A549 (cell line): ENCODE results near the gene NLRP2B. TPM values are rescaled to one million over a fixed set of nuclear protein-coding genes. Genes with fewer than 3 reads are reported as not detected.

Experiments
- ATAC-seq, 2 experiments: fragments of 200-7000 bp in 1 of 2; fragments of >200 bp in 1 of 2; cut with Nextera tagmentation in 1 of 2; cut with Tn5 transposase in 1 of 2; 3 replicates each; pipeline versions ENCODE4 v1.8.0 to v1.9.1; 2018 to 2020; ENCODE audit warnings: mild to moderate bottlenecking in 1 of 2, moderate library complexity in 1 of 2
- CTCF ChIA-PET: fragments of 300-600 bp; sonication (Branson Sonifier 250); formaldehyde crosslinking; extraction: SDS; loops from one replicate; lab custom pipeline; 2021; ENCODE audit warnings: antibody characterized with exemption, inconsistent platforms; lab: Yijun Ruan, JAX
- POLR2A ChIA-PET: fragments of 350-600 bp; formaldehyde crosslinking; extraction: SDS; loops from one replicate; lab custom pipeline; 2021; ENCODE audit warnings: antibody characterized with exemption, inconsistent platforms; lab: Yijun Ruan, JAX
- DNase-seq, 2 experiments: peaks; one replicate each; pipeline versions ENCODE4 v3.0.0 to v3.0.0-alpha.2; 2011 to 2016; ENCODE audit warnings: low read depth in 1 of 2, low spot score in 1 of 2
- FAIRE-seq: peaks from 2 replicates; lab custom pipeline; 2011; peaks lifted over from hg19 to GRCh38; lab: Jason Lieb, UNC
- H3K27ac ChIP-seq, 2 experiments: fragments of >200 bp; sonication (Bioruptor Twin); formaldehyde crosslinking; 3 replicates each; pipeline ENCODE4 v1.5.1; 2016 to 2017
- H3K4me1 ChIP-seq: fragments of >200 bp; sonication (Bioruptor Twin); formaldehyde crosslinking; 3 replicates; pipeline ENCODE4 v1.6.1; 2016
- H3K4me2 ChIP-seq: fragments of >200 bp; sonication (Bioruptor Twin); formaldehyde crosslinking; 3 replicates; pipeline ENCODE4 v1.6.1; 2016
- H3K4me3 ChIP-seq: fragments of >200 bp; sonication (Bioruptor Twin); formaldehyde crosslinking; 3 replicates; pipeline ENCODE4 v1.5.1; 2016
- H3K9me3 ChIP-seq: fragments of >200 bp; sonication (Bioruptor Twin); formaldehyde crosslinking; 3 replicates; pipeline ENCODE4 v1.6.1; 2016
- BHLHE40 ChIP-seq: IDR thresholded peaks from 2 replicates; pipeline ENCODE4 v1.6.1; 2012; ENCODE audit warnings: low read depth, low read length, inconsistent platforms
- CEBPB ChIP-seq, 2 experiments: fragments of >200 bp in 1 of 2; sonication (Bioruptor Twin) in 1 of 2; formaldehyde crosslinking in 1 of 2; IDR thresholded peaks; 2 replicates each; pipeline ENCODE4 v1.6.1; 2012 to 2016
- CHD2 ChIP-seq: fragments of 150-350 bp; IDR thresholded peaks from 2 replicates; pipeline ENCODE4 v1.6.1; 2014; ENCODE audit warnings: low read length; ENCODE audit not compliant: partially characterized antibody
- ELK1 ChIP-seq: fragments of 150-350 bp; IDR thresholded peaks from 2 replicates; pipeline ENCODE4 v1.6.1; 2014; ENCODE audit warnings: low read depth, mild to moderate bottlenecking, low read length
- FOSB ChIP-seq: fragments of 250-450 bp; sonication (Bioruptor Pico); IDR thresholded peaks from 2 replicates; pipeline ENCODE4 v1.5.0; 2020; ENCODE audit warnings: mild to moderate bottlenecking, moderate library complexity
- FOXS1 ChIP-seq: fragments of 250-450 bp; sonication (Bioruptor Pico); IDR thresholded peaks from 2 replicates; pipeline ENCODE4 v1.5.0; 2020; ENCODE audit warnings: mild to moderate bottlenecking, moderate library complexity
- HMGXB4 ChIP-seq: fragments of 250-450 bp; sonication (Bioruptor Pico); IDR thresholded peaks from 2 replicates; pipeline ENCODE4 v1.5.0; 2021; ENCODE audit warnings: mild to moderate bottlenecking, moderate library complexity, borderline replicate concordance
- HOXB13 ChIP-seq: fragments of 250-450 bp; sonication (Bioruptor Pico); IDR thresholded peaks from 2 replicates; pipeline ENCODE4 v1.5.0; 2020; ENCODE audit warnings: low read depth, mild to moderate bottlenecking, moderate library complexity
- JUN ChIP-seq, 2 experiments: fragments of >200 bp; sonication (Bioruptor Twin); formaldehyde crosslinking; IDR thresholded peaks; 2 replicates in 1 of 2; 3 replicates in 1 of 2; pipeline ENCODE4 v1.6.1; 2016 to 2017
- JUNB ChIP-seq: fragments of >200 bp; sonication (Bioruptor Twin); formaldehyde crosslinking; IDR thresholded peaks from 2 replicates; pipeline ENCODE4 v1.6.1; 2016
- MAFK ChIP-seq: fragments of 450-650 bp; IDR thresholded peaks from 2 replicates; pipeline ENCODE4 v1.6.1; 2014; ENCODE audit not compliant: partially characterized antibody
- NFE2L2 ChIP-seq: fragments of 150-350 bp; conservative IDR thresholded peaks from 2 replicates; pipeline ENCODE4 v1.6.1; 2014; ENCODE audit warnings: low read length
- RARB ChIP-seq: fragments of 250-450 bp; sonication (Bioruptor Pico); IDR thresholded peaks from 2 replicates; pipeline ENCODE4 v1.8.0; 2021; ENCODE audit warnings: mild to moderate bottlenecking, moderate library complexity
- ZFP36 ChIP-seq: fragments of 450-650 bp; IDR thresholded peaks from 2 replicates; pipeline ENCODE4 v1.6.1; 2014; ENCODE audit warnings: borderline replicate concordance; ENCODE audit not compliant: partially characterized antibody
- ZNF302 ChIP-seq: fragments of 250-450 bp; sonication (Bioruptor Pico); IDR thresholded peaks from 2 replicates; pipeline ENCODE4 v1.9.0; 2021; ENCODE audit warnings: inconsistent platforms, mild to moderate bottlenecking, moderate library complexity
- WGBS: methylation state at CpG from one replicate; pipeline ENCODE4 v1.1.6; 2017; ENCODE audit errors: missing lambda C conversion rate; 5-methylcytosine and 5-hydroxymethylcytosine counted together
- polyA plus RNA-seq, 4 experiments: library from polyadenylated mRNA; depleted of rRNA in 3 of 4; stranded (reverse); fragments of >200 nt; fragmentation: RNase III in 1 of 4; extraction: RNeasy Plus Mini Kit Qiagen cat#74134 plus additional on column Dnase treatment in 1 of 4; gene quantifications; 2 replicates in 3 of 4; 3 replicates in 1 of 4; pipeline ENCODE4 v1.2.3, GENCODE V29; 2011 to 2017
- TF ChIP-seq, protein P1 (sequence below): fragments of >200 bp; sonication (Bioruptor Twin); formaldehyde crosslinking; IDR thresholded peaks from 3 replicates; pipeline ENCODE4 v1.5.1; 2016
- TF ChIP-seq, protein P2 (sequence below): fragments of 250-450 bp; sonication (Bioruptor Pico); IDR thresholded peaks from 2 replicates; pipeline ENCODE4 v1.5.0; 2020; ENCODE audit warnings: low read depth, mild to moderate bottlenecking, moderate library complexity
- TF ChIP-seq, protein P3 (sequence below): IDR thresholded peaks from 2 replicates; pipeline ENCODE4 v1.6.1; 2012; ENCODE audit warnings: low read depth, borderline replicate concordance

The NLRP2B gene
- polyA plus RNA-seq, 2 of the 4 experiments (the other 2 are of a cell fraction) = not detected

GRCh38 chrX:57655065-57655464 lies 25.0 kb downstream of the NLRP2B start:
- WGBS = 23% methylated on average over 2 of the region's 2 CpGs
- ATAC-seq = no peak
- no peak overlapping the region for H3K4me3 ChIP-seq
- H3K9me3 ChIP-seq = no peaks in the 10 kb centered on the region
- POLR2A ChIA-PET = no interaction called here
- H3K4me1 ChIP-seq = no peaks in the 10 kb centered on the region
- TF ChIP-seq, protein P1, sequence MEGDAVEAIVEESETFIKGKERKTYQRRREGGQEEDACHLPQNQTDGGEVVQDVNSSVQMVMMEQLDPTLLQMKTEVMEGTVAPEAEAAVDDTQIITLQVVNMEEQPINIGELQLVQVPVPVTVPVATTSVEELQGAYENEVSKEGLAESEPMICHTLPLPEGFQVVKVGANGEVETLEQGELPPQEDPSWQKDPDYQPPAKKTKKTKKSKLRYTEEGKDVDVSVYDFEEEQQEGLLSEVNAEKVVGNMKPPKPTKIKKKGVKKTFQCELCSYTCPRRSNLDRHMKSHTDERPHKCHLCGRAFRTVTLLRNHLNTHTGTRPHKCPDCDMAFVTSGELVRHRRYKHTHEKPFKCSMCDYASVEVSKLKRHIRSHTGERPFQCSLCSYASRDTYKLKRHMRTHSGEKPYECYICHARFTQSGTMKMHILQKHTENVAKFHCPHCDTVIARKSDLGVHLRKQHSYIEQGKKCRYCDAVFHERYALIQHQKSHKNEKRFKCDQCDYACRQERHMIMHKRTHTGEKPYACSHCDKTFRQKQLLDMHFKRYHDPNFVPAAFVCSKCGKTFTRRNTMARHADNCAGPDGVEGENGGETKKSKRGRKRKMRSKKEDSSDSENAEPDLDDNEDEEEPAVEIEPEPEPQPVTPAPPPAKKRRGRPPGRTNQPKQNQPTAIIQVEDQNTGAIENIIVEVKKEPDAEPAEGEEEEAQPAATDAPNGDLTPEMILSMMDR = no peak
- no peak for TF ChIP-seq JUN (IDR thresholded peaks at IDR 0.05)
- TF ChIP-seq HOXB13 = no peak
- no peak for TF ChIP-seq FOXS1 (CRISPR knock-in tag)
- no peak for TF ChIP-seq CEBPB (IDR thresholded peaks at IDR 0.05)
- TF ChIP-seq CHD2 = no peak
- TF ChIP-seq FOSB (CRISPR knock-in tag) = no peak
- no peak for TF ChIP-seq NFE2L2
- TF ChIP-seq RARB = no peak
- no peak for TF ChIP-seq JUNB
- TF ChIP-seq BHLHE40 = no peak
- TF ChIP-seq, all 56 proteins: peak for 0
- DNase-seq (no peak), FAIRE-seq (no peak)
- H3K27ac ChIP-seq = no peak overlapping the region
- H3K4me2 ChIP-seq = no peak overlapping the region
- CTCF ChIA-PET = no interaction called here

- FAIRE-seq = peak; percentile 18
- ChIA-PET POLR2A (no interaction called here), CTCF (no interaction called here)
- no peak for ATAC-seq
- H3K4me1 ChIP-seq = no peaks in the 10 kb centered on the region
- no peak overlapping the region for H3K4me3 ChIP-seq
- no peak for DNase-seq
- H3K9me3 ChIP-seq = no peaks in the 10 kb centered on the region
- H3K27ac ChIP-seq = no peak overlapping the region
- H3K4me2 ChIP-seq = no peak overlapping the region
- TF ChIP-seq ZFP36 = no peak
- TF ChIP-seq, protein P2, sequence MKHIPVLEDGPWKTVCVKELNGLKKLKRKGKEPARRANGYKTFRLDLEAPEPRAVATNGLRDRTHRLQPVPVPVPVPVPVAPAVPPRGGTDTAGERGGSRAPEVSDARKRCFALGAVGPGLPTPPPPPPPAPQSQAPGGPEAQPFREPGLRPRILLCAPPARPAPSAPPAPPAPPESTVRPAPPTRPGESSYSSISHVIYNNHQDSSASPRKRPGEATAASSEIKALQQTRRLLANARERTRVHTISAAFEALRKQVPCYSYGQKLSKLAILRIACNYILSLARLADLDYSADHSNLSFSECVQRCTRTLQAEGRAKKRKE = no peak
- TF ChIP-seq, protein P3, sequence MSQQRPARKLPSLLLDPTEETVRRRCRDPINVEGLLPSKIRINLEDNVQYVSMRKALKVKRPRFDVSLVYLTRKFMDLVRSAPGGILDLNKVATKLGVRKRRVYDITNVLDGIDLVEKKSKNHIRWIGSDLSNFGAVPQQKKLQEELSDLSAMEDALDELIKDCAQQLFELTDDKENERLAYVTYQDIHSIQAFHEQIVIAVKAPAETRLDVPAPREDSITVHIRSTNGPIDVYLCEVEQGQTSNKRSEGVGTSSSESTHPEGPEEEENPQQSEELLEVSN = no peak
- peak; percentile 38 for TF ChIP-seq MAFK
- TF ChIP-seq CHD2 = no peak
- TF ChIP-seq ZNF302 (CRISPR knock-in tag) = no peak
- no peak for TF ChIP-seq HMGXB4 (CRISPR knock-in tag)
- TF ChIP-seq ELK1 = no peak
- no peak for TF ChIP-seq NFE2L2
- WGBS = 12% methylated on average over 1 of the region's 1 CpG
These were observed 27.4 kb downstream of the NLRP2B start for GRCh38 chrX:57652705-57653104.
